Inflammatory macrophage treated with lipopolysaccharide for 4 hours (primary cell): Measurements from ENCODE around the gene VTI1B.
A peak's percentile ranks its signal among the peaks of the same experiment; 100 is the strongest.
"Not testable (repeated sequence)": the region's sequence is repeated elsewhere in the genome, so short reads cannot be mapped to it uniquely, and the experiment has no call there.

Experiments used
- DNase-seq: peaks from one replicate; pipeline ENCODE4 v3.0.0-alpha.2; 2020

Gene VTI1B

DNA sequence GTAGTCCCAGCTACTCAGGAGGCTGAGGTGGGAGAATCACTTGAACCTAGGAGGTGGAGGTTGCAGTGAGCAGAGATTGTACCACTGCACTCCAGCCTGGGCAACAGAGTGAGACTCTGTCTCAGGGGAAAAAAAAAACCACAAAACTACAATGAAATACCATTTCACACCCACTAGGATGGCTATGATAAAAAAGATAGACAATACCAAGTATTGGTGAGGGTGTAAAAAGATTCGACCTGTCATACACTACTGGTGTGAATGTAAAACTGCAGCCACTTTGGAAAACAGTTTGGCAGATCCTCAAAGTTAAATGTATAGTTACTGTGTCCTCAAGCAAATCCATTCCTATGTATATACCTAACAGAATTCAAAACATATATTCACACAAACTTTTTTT, 48.3 kb downstream of the VTI1B start:
- DNase-seq, result not testable (repeated sequence)

DNA sequence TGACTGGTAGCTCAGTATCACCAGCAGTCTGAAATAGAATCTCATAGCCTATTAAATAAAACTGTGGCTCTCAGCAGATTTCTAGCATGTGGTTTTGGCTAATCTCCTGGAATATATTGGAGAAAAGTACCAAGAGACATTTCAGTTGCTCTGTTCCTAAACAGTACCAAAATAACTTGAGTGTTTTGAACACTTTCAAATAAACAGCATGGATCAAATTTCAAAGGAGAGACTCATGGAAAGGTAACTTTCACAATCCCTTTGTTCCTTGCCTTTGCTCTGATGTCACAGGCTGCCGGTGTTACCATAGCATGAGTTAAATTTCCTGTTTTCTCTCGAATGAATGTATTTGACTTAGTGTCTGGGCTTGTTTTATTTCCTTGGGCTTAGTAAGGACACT, 51.3 kb downstream of the VTI1B start:
- DNase-seq, result peak; percentile 15

DNA sequence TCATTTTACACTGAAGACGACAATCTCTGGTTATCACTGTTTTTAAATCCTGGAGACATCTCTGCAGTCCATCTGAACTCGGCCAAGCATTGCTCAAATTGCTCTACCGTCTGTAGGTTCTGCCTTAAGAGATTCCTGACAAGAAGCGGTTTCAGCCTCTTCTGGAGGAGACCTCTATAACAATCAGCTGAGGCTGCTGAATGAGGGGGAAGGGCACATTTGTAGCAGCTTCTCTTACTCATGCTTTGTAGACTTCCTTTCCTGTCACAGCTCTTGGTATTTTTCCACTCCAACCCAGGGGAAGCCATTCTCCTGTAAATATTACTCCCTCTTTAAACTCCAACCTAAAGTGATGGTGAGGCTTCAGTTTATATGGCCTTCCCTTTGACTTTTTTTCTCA, 51.8 kb downstream of the VTI1B start:
- DNase-seq, result peak; percentile 56

DNA sequence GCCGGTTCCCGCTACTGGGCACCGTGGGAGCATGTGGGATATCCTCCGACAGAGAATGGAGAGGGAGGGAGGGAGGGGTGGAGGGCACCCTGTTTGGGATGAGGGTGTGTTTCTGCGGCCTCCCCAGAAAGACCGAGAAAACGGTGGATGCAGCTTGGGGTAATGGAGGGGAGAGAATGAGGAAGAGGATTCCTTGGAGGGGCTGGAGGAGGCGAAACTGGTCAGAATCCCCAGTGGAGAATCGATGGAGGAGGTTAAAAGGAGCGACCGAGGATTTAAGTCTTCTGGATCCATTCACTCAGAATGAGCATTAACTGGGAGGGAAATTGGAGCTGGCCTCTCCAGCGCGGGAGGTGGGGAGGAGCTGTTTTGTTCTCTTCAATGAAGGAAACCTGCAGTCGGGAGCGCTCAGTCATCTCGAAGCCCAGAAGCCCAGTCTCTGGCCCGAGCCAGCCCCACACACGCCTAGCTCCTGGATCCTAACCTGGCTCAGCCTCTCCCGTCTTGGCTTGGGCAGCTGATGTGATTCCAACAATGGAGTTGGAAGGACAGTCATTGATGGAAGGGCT, 54.1 kb downstream of the VTI1B start:
- DNase-seq, result no peak

DNA sequence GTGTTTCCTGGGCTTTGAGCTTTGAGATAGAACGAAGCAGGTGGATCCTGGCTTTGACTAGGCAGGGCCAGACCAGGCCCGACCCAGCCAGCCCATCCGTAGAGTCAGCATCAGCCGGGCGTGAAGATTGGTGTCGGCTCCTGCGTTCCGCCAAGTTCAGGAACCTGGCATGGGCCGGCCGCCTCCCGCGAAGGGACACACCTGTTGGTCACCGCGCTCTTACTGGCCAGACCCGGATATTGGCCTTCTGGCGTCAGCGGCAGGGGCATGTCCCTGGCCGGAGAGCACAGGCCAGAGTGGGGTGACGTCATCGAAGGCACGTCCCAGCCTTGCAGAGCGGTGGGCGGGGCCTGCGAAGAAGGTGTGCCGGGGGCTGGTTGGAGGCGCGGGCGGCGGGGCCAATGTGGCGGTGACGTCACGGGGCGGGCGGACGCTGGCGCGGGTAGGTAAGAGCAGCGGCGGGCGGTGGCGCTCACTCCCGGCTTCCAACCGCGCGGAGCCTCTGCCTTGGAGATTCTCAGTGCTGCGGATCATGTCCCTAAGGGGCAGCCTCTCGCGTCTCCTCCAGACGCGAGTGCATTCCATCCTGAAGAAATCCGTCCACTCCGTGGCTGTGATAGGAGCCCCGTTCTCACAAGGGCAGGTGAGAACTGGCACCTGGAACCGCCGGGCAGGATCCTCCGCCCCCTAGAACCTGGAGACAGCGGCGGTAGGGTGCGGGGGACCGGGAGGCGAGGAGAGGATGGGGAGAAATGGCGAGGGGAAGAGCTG, 54.8 kb downstream of the VTI1B start, which contains the start of gene ARG2:
Gene ARG2 (plus strand): TSS at position 475 of the 771 bp plus-strand sequence. CDS start 58 bp downstream, at position 533.
- peak; percentile 95 for DNase-seq

DNA sequence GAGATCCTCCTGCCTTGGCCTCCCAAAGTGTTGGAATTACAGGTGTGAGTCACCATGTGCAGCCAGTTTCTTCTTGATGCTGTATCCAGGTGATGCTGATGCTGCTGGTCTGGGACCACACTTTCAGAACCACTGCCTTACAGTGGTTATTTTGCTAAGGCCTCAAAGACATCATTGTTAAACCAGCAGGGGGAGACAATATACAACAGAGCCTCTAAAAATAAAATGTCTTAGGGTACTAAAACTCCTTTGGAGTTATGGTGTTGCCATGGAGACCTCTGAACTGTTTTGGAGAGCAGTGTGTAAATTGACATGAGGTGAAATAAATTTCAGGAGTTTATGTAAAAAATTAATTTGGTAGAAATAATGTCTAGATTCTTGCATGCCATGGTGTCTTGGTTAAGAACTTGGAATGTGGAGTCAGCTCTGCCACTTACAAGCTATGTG, 55.8 kb downstream of the VTI1B start:
- DNase-seq, result peak; percentile 77

DNA sequence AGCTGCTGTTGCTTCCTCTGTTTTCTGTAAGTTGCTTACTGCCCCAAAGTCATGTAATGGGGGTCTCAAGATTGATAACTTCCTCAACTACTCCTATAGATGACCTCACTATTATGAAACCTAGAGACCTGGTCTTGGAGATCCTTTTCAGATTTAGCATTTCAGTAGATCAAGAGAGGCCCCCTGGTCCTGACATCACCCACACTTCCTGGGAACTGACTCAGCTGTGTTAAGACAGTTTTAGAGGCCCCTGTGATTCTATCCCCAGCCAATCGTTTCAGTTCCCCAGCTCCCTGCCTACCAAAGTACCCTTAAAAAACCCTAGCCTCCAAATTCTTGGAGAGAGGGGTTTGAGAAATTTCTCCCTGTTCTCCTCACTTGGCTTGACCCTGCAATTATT, 63.9 kb downstream of the VTI1B start:
- no peak for DNase-seq

DNA sequence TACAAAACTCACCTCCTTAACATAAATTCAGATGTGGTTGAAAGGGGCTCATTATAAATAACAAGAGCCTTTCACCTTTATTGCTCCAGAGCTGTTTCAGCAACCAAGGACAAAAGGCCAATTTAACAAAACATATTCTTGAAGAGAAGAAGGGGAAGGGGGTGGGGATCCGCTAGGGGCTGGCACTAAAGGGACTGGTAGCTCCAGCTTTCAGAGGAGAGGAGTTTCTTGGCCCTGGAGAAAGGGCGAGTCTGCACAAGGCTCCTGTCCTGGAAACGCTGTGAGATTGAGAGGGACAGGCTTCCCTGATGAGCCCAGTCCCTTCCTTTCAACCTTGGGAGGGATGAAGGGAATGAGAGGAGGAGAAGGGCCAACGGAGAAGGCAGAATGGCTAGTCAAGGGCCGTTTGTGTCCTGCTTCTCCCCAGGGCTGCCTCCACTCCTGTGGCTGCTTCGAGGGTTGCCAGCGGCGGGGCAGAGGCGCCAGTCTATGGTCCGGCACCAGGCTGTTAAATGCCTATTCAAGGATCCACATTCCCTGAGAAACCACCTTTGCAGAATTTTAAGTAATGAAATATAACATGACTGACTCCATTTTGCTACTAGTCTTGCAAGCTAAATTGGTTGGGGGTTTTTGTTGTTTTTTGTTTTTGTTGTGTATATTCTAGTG, 64.7 kb downstream of the VTI1B start:
- DNase-seq, result no peak

DNA sequence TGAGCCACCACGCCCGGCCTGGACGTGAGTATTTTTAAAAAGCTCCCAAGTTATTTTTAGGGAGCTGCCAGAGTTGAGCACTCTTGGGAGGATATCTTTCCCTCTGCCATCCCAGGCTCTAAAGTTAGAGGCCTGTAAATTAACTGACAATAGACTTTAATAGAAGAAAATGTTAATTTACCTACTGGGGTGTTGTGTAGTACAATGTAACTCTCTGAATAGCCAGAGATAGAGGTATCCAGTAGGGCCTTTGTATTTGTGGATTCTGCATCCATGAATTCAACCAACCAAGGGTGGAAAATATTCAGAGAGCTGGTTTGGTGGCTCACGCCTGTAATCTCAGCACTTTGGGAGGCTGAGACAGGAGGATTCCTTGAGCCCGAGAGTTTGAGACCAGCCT, 66.8 kb downstream of the VTI1B start:
- DNase-seq, result no peak

DNA sequence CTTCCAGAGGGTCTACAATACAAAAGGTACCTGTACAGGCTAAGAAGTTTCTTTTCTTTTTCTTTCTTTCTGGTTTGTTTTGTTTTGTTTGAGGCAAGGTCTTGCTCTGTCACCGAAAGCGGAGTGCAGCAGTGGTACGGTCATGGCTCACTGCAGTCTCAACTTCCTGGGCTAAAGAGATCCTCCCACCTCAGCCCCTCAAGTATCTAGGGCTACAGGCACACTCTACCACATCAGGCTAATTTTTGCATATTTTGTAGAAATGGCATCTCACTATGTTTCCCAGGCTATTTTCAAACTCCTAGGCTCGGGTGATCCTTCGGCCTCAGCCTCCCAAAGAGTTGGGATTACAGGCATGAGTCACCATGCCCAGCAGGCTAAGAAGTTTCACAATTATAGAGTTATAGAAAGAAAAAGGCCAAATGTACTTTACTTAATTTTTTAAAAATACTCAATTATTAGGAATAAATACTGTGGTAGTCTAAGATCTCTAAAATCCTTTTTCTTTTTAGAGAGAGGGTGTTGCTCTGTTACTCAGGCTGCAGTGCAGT, 71.4 kb downstream of the VTI1B start:
- DNase-seq, result no peak

DNA sequence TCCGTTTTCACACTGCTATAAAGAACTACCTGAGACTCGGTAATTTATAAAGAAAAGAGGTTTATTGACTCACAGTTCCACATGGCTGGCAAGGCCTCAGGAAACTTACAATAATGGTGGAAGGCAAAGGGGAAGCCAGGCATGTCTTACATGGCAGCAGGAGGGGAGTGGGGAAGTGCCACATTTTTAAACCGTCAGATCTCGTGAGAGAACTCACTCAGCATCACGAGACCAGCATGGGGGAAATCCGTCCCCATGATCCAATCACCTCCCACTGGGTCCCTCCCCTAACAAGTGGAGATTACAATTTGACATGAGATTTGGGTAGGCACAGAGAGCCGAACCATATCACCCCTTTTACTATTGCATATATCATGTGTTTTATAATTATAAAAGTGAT, 72.4 kb downstream of the VTI1B start:
- peak; percentile 25 for DNase-seq

DNA sequence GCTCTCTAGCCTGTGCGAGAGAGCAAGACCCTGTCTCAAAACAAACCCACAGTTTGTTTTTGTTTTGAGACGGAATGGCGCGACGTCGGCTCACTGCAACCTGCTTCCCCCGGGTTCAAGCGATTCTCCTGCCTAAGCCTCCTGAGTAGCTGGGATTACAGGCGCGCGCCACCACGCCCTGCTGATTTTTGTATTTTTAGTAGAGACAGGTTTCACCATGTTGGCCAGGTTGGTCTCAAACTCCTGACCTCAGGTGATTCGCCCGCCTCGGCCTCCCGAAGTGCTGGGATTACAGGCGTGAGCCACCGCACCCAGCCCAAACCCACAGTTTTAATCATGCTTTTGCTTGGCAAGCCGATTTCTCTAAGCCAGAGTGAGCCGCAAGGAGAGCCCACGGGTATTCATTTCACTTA, 73.9 kb downstream of the VTI1B start:
- DNase-seq, result not testable (repeated sequence)

DNA sequence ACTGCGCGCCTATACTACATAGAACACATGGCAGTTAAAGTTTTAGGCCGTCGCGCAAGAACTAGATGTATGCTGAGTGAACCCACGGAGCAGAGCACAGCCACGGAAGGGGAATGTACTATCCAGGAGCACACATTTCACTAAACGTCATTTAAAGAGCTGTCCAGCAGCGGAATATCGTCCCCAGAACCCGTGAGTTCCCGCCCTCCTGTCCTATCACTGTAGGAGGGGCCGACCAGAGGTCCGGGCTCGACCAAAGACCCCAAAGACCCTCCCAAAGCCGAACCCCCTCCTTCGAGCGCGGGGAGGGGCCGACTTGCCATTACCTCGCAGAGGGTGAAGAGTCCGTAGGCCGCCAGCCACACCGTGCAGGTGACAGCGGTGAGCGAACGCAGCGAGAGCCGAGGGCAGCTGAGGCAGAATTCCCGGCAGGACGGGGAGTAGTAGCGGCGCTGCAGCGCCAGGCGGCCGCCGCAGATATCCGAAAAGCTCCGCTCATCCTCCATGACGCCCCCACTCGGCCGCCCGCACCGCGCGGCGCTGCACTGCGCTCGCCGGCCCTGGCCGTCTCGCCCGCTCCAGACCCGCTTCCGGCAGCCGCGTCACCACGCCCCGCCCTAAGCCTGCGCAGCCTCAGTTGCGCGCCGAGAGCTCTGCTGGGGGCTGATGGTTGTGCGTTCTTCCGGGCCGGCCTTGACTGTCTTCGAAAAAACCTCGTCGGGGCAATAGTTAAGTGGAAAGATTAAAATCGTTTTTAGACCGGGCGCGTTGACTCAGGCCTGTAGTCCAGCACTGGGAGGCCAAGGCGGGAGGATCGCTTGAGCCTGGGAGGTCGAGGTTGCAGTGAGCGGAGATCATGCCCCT, 74.5 kb downstream of the VTI1B start, which contains the start of gene PIGH:
Gene PIGH (minus strand): TSS at position 571 of the 864 bp plus-strand sequence. CDS start 65 bp downstream, at position 506.
- DNase-seq, result peak; percentile 91
